ENCODE results near the gene ARHGEF25. TPM values are rescaled to one million over a fixed set of nuclear protein-coding genes. Genes with fewer than 3 reads are reported as not detected.

ARHGEF25 gene
- total RNA-seq, 1 experiment from 2014 or later: 12.9 TPM

DNA sequence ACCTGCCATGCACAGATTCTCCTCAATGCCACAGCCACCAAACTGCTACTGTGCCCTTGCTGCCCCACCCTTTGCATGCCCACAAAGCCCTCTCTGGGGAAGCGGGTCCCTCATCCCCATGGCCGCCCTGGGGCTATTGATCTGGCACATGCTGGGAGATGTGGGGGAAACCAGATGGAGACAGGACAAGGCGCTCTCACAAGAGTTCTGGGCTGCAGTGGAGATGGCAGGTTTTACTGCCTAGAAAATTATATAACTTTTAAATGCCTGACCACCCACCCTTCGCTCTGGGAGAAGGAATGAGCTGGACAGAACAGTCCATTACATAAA lies 30.8 kb upstream of the ARHGEF25 start:
- intact Hi-C loops (cut with micrococcal nuclease; ENCODE audit: unreplicated experiment): loop anchor here (5.0 kb wide), 1 partner anchor 327 kb away; no protein-coding TSS in a partner anchor
- H3K4me1 ChIP-seq (replicated peaks; ENCODE audit: insufficient read depth): no peaks in the 10 kb centered on the region

DNA sequence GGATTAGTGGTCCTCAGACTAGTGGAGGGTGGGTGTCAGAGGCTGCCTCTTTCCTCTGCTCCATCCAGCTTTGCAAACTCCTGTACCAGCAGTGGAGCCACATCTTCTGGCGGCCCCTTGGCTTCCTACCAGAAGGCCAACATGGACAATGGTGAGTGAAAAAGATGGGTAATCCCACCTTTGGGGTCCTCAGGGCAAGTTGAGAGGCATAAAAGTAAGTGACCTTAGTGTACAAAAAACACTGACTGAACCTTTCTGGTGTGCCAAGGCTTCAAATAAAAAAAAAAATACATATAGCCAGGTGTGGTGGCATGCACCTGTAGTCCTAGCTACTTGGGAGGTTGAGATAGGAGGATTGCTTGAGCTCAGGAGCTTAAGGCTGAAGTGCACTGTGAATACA lies 29.4 kb upstream of the ARHGEF25 start:
- no peaks in the 10 kb centered on the region for H3K36me3 ChIP-seq (ENCODE audit: low read depth)
- H2AFZ ChIP-seq: no peak overlapping the region
- no peaks in the 10 kb centered on the region for H3K4me1 ChIP-seq (replicated peaks; ENCODE audit: insufficient read depth)
- H3K27me3 ChIP-seq (ENCODE audit: insufficient read depth, low read depth): peaks cover 29% of the 10 kb centered on the region
- no peak overlapping the region for H3K4me3 ChIP-seq
- POLR2A ChIA-PET (ENCODE audit: unreplicated experiment): no interaction called here
- H3K4me2 ChIP-seq: no peak overlapping the region
- CTCF ChIA-PET: no interaction called here
- intact Hi-C loops (cut with micrococcal nuclease; ENCODE audit: unreplicated experiment): loop anchor here (2.0 to 5.0 kb wide), 2 partner anchors 111 to 325 kb away; no protein-coding TSS in a partner anchor
- H3K9me3 ChIP-seq (ENCODE audit: insufficient read depth, low read depth): no peaks in the 10 kb centered on the region
- no peaks in the 10 kb centered on the region for H3F3A ChIP-seq (ENCODE audit: insufficient read depth, low read depth)
- DNase-seq: no peak
- no peak overlapping the region for H3K27ac ChIP-seq
- no peak for TF ChIP-seq EZH2 (IDR thresholded peaks at IDR 0.05; ENCODE audit: low read depth)
- TF ChIP-seq, protein P1, sequence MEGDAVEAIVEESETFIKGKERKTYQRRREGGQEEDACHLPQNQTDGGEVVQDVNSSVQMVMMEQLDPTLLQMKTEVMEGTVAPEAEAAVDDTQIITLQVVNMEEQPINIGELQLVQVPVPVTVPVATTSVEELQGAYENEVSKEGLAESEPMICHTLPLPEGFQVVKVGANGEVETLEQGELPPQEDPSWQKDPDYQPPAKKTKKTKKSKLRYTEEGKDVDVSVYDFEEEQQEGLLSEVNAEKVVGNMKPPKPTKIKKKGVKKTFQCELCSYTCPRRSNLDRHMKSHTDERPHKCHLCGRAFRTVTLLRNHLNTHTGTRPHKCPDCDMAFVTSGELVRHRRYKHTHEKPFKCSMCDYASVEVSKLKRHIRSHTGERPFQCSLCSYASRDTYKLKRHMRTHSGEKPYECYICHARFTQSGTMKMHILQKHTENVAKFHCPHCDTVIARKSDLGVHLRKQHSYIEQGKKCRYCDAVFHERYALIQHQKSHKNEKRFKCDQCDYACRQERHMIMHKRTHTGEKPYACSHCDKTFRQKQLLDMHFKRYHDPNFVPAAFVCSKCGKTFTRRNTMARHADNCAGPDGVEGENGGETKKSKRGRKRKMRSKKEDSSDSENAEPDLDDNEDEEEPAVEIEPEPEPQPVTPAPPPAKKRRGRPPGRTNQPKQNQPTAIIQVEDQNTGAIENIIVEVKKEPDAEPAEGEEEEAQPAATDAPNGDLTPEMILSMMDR (conservative IDR thresholded peaks at IDR 0.05): no peak
- H3K9me2 ChIP-seq (ENCODE audit: insufficient read depth): no peaks in the 10 kb centered on the region
- BruUV-seq (replicated peaks): no TSS peak
- H3K79me2 ChIP-seq (ENCODE audit: low read depth): no peaks in the 10 kb centered on the region
- no peaks in the 10 kb centered on the region for H4K20me1 ChIP-seq (ENCODE audit: insufficient read depth)

More for the DNA sequence above, 30.8 kb upstream of the ARHGEF25 start:
- Histone ChIP-seq H3K27ac (no peak overlapping the region), H3K79me2 (ENCODE audit: low read depth) (no peaks in the 10 kb centered on the region), H2AFZ (no peak overlapping the region), H3K9me3 (ENCODE audit: insufficient read depth, low read depth) (no peaks in the 10 kb centered on the region), H4K20me1 (ENCODE audit: insufficient read depth) (no peaks in the 10 kb centered on the region), H3K9me2 (ENCODE audit: insufficient read depth) (no peaks in the 10 kb centered on the region), H3F3A (ENCODE audit: insufficient read depth, low read depth) (no peaks in the 10 kb centered on the region), H3K27me3 (ENCODE audit: insufficient read depth, low read depth) (peaks cover 23% of the 10 kb centered on the region), H3K36me3 (ENCODE audit: low read depth) (no peaks in the 10 kb centered on the region), H3K4me3 (no peak overlapping the region), H3K4me2 (no peak overlapping the region)
- ChIA-PET POLR2A (ENCODE audit: unreplicated experiment) (no interaction called here), CTCF (interaction anchor here (0.6 kb wide), 1 partner anchor 29 kb away, joined by 3 read pairs; no protein-coding TSS in a partner anchor)
- no TSS peak for BruUV-seq (replicated peaks)
- no peak for DNase-seq
- TF ChIP-seq EZH2 (IDR thresholded peaks at IDR 0.05; ENCODE audit: low read depth): no peak
- TF ChIP-seq, protein P1 (conservative IDR thresholded peaks at IDR 0.05): no peak

DNA sequence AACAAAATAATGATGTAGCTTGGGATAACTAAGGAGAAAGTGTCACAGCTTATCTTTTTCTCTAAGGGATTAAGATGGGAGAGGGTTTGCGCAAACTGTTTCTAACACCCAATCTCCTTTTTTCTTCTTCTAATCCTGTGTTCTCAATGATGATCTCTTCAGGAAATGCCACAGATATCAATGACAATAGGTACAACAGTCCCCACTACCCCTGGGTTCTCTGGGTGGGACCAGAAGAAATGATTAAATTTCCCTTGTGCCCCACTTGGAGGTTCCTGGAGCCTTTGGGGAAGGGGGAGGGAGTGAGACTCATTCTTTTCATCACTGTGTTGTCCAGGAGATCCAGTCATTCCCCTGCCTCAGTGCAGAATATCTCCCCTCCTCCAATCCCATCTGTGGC lies 28.8 kb upstream of the ARHGEF25 start:
- no peaks in the 10 kb centered on the region for H3F3A ChIP-seq (ENCODE audit: insufficient read depth, low read depth)
- no peaks in the 10 kb centered on the region for H4K20me1 ChIP-seq (ENCODE audit: insufficient read depth)
- H3K36me3 ChIP-seq (ENCODE audit: low read depth): no peaks in the 10 kb centered on the region
- peaks cover 26% of the 10 kb centered on the region for H3K27me3 ChIP-seq (ENCODE audit: insufficient read depth, low read depth)
- H3K4me1 ChIP-seq (replicated peaks; ENCODE audit: insufficient read depth): no peaks in the 10 kb centered on the region
- no peaks in the 10 kb centered on the region for H3K9me2 ChIP-seq (ENCODE audit: insufficient read depth)
- H3K27ac ChIP-seq: no peak overlapping the region
- CTCF ChIA-PET: no interaction called here
- no peaks in the 10 kb centered on the region for H3K79me2 ChIP-seq (ENCODE audit: low read depth)
- POLR2A ChIA-PET (ENCODE audit: unreplicated experiment): no interaction called here
- no peak for DNase-seq
- intact Hi-C loops (cut with micrococcal nuclease; ENCODE audit: unreplicated experiment): loop anchor here (2.0 to 5.0 kb wide), 2 partner anchors 110 to 325 kb away; no protein-coding TSS in a partner anchor
- H3K4me2 ChIP-seq: no peak overlapping the region
- no peak overlapping the region for H2AFZ ChIP-seq
- BruUV-seq (replicated peaks): no TSS peak
- TF ChIP-seq, protein P1 (conservative IDR thresholded peaks at IDR 0.05): no peak
- TF ChIP-seq EZH2 (IDR thresholded peaks at IDR 0.05; ENCODE audit: low read depth): no peak
- H3K9me3 ChIP-seq (ENCODE audit: insufficient read depth, low read depth): no peaks in the 10 kb centered on the region
- no peak overlapping the region for H3K4me3 ChIP-seq

Data from PC-9 (cell line).